NOMO-1 treated with dmso at 0.1 percent for 144 hours (cell line): ENCODE data around the gene WARS2.
A peak's percentile ranks its signal among the peaks of the same experiment; 100 is the strongest.

Experiments
- DNase-seq: peaks from one replicate; lab custom pipeline; 2025; ENCODE audit not compliant: unreplicated experiment; lab: John Stamatoyannopoulos, UW

Gene WARS2

GRCh38 chr1:119032986-119033385 is 107.5 kb downstream of the WARS2 start:
- DNase-seq, result no peak

- no peak for DNase-seq
Observed at GRCh38 chr1:119027759-119028158, 112.7 kb downstream of the WARS2 start.

- DNase-seq, result no peak
Observed at GRCh38 chr1:119026956-119027355, 113.5 kb downstream of the WARS2 start.

GRCh38 chr1:119015547-119015946 is 124.9 kb downstream of the WARS2 start:
- no peak for DNase-seq

- no peak for DNase-seq
Observed at GRCh38 chr1:119012383-119012782, 128.1 kb downstream of the WARS2 start.

GRCh38 chr1:119011706-119012105 is 128.7 kb downstream of the WARS2 start:
- DNase-seq, result no peak

GRCh38 chr1:119011116-119011515 is 129.3 kb downstream of the WARS2 start:
- DNase-seq, result no peak

- DNase-seq, result no peak
Observed at GRCh38 chr1:119010201-119010600, 130.3 kb downstream of the WARS2 start.

- no peak for DNase-seq
Observed at GRCh38 chr1:119009312-119009655, 131.2 kb downstream of the WARS2 start.

GRCh38 chr1:119008483-119009311 is 131.8 kb downstream of the WARS2 start:
- DNase-seq, result peak; percentile 19

GRCh38 chr1:119007670-119008482 is 132.6 kb downstream of the WARS2 start:
- DNase-seq, result no peak

GRCh38 chr1:119007339-119007669 is 133.1 kb downstream of the WARS2 start:
- no peak for DNase-seq

GRCh38 chr1:119006406-119007279 is 133.8 kb downstream of the WARS2 start:
- DNase-seq, result no peak

- no peak for DNase-seq
Observed at GRCh38 chr1:119005724-119006405, 134.6 kb downstream of the WARS2 start.

- DNase-seq, result no peak
Observed at GRCh38 chr1:119004781-119005180, 135.7 kb downstream of the WARS2 start.

- DNase-seq, result no peak
Observed at GRCh38 chr1:119004129-119004527, 136.3 kb downstream of the WARS2 start.

- no peak for DNase-seq
Observed at GRCh38 chr1:119003413-119004128, 136.9 kb downstream of the WARS2 start.

- DNase-seq, result peak; percentile 71
Observed at GRCh38 chr1:119002028-119002686, 138.3 kb downstream of the WARS2 start.

- DNase-seq, result peak; percentile 64
Observed at GRCh38 chr1:119001181-119002027, 139.0 kb downstream of the WARS2 start.
